HG03039 (cell line): ENCODE measurements around the gene BSG.
"Not testable (repeated sequence)": the region's sequence is repeated elsewhere in the genome, so short reads cannot be mapped to it uniquely, and the experiment has no call there.

Experiments used
- ATAC-seq: cut with Tn5 transposase; IDR thresholded peaks from one replicate; pipeline ENCODE4 v1.9.1; 2021; ENCODE audit warnings: mild to moderate bottlenecking, moderate library complexity; ENCODE audit not compliant: unreplicated experiment

The BSG gene

DNA sequence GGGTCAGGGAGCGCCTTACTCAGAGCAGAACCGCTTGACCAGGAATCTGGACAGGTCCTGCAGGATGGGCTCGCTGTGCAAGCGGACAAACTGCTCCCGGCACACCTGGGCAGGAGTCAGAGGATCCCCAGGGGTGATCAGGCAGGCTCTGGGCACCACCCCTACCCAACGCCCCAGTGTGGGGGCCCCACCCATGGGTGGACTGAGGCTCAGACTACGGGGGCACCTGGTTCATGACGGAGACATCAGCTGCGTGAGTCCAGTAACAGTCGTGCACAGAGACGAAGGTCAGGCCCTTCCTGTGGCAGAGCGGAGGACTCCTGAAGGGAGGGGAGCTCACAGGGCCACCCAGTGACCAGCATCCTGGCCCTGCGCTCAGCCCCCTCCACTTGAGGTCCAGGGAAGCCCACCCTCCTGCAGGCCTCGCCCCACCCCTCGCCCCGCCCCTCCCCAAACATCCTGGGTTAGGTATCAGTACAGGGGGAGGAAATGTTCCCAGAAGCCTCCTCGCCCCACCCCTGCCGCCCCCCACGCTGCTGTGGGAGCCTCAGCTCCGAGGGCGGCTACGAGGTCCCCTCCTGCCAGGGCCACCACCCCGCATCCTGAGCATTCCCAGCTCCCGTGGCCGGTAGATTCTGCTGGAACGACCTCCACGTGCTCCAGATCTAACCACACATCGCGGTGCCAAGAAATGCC is 45.3 kb downstream of the BSG start:
- ATAC-seq, result no peak

DNA sequence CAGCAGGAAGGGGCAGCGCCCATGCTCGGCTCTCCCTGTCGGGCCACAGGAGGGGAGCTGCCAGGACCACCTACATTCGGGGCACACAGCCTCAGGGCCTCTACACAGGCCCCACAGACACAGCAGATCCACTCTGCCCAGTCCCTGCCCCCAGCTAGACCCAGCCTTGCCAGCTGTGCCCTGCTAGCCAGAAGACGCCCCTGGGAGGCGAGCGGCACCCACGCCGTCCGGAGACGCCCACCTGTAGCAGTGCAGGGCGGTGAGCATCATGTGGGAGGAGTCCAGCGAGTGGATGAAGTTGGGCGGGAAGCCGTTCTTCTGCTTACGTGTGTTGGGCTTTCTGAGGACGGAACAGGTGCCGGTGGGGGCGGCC is 45.8 kb downstream of the BSG start:
- no peak for ATAC-seq

DNA sequence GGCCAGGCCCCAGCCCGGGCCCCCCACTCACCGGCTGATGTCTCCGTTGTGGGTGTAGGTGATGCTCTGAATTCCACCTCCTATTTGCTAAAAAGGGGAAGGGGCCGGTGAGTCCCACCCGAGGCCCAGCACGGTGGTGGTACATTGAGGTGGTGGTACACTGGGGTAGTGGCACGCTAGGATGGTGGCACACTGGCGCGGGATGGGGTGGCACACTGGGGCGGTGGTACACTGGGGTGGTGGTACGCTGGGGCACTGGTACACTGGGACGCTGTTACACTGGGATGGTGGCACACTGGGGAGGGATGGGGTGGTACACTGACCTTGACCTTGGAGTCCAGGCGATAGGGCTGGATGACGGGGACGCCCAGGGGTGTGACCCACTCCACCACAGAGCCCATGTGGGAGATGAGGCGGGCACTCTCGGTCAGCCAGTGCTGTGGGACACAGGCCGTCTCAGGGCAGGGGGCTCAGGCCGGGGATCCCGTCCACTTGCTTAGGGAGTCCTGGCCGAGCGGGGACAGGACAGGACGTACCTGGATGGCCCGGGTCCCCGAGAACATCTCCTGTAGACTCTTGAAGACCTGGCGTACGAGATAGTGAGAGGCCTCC is 46.4 kb downstream of the BSG start:
- no peak for ATAC-seq

DNA sequence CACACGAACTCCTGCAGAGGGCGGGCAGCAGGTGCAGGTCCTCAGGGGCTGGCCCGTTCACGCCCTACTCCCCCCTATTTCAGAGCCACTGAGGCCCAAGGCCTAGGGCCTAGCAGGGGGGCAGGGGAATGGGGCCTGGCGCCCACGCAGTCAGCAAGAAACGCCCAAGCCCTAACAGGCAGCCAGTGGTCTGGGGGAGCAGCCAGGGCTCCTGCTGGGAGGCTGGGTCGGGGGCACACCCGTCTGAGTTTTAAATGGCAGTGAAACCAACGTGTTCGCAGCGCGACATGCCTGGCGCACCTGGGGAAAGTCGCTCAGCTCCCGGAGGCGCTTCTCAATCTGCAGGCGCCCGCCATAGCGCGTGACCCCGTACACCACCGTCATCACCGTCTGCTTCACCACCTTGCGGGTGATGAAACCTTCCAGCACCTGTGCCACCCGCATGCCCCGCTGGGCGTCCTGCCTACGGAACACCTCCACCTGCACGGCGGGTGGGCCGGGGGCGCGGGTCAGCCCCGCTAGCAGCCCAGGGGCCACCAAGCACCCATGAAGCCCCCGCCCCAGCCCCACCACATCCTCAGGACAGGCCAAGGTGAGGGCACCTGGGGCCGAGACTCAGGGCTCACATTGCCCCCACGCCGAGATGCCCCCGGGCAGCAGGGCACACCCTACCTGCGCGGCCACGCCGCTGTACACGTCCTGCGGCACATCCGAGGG is 47.0 kb downstream of the BSG start:
- ATAC-seq, result no peak

DNA sequence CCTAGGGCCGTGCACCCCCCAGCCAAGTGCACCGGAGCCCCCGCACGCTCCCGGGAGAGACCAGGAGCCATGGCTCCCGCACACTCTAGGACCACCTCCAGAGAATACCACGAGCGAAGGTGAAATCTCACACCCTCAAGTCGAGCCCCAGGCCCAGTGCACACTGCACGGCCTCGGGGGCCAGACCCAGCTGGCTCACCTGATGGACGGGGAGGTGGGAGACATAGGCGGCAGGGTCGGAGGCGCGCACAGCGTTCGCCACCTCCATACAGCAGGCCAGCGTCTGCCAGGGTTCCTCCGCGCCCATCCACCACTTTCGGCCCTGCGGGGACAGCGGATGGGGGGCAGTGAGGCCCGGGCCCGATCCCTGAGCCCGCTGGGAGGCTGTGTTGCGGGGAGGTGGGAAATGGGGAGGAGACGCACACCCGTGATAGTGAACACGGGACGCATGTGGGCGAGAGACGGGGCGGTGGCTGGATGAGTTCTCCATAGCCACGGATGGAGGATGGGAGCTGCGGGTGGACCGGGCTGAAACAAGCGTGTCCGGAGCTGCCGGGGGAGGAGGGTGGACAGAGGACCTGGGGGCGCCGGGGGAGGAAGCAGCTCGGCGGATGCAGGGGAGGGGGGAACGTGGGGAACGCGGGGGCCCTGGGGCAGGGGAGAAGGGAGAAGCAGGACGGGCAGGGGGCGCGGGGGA is 47.9 kb downstream of the BSG start:
- no peak for ATAC-seq

DNA sequence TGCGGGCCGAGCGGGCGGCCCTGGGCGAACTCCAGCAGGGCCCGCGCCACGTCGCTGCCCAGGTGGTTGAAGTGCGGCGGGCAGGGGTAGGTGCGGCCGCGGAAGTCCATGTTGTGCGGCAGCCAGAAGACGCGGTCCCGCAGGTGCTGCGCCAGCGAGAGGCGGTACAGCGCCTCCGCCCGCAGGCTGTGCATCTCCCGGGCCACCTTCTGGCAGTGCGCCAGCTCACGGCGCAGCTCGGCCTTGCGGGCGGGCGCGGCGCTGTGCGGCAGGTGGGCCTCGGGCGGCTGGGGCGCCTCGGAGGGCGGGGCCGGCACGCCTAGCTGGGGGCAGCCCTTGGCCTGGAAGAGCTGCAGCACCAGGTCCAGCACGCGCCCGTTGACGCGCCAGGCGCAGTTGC is 48.8 kb downstream of the BSG start:
- ATAC-seq, result not testable (repeated sequence)

DNA sequence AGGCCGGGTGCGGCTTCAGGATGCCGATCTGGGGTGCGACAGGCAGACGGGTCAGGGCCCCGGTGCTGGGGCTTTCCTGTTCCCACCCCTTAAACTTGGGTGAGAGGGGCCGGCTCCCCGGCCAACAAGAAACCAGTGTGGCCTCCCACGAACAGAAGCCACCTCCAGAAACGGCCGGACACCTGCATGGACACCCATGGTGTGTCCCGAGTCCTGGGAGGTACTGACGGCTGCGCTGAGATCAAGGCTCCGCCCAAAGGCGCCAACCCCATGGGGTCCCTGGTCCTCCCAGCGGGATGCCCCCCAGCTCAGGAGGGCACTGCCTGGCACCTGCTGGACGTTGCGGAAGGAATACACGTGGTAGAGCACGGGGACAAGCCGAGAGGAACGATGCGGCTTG is 49.4 kb downstream of the BSG start:
- no peak for ATAC-seq

DNA sequence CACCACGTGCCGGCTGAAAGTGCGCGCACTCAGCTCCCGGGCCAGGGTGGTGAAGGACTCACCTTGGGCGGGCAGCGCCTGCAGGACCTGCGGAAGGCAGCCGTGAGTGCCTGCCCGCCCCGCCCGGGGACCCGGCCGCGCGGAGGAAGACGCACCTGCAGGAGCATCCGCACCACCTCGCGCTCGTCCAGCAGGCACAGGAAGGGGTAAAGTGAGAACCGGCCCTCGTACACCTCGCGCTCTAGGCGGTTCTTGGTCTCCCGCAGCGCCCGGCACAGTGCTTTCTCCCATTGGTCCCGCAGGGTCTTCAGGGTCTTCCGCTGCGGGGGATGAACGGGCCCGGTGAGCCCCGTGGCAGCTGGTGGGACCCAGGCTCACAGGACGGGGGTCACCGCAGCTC is 50.3 kb downstream of the BSG start:
- ATAC-seq, result no peak

DNA sequence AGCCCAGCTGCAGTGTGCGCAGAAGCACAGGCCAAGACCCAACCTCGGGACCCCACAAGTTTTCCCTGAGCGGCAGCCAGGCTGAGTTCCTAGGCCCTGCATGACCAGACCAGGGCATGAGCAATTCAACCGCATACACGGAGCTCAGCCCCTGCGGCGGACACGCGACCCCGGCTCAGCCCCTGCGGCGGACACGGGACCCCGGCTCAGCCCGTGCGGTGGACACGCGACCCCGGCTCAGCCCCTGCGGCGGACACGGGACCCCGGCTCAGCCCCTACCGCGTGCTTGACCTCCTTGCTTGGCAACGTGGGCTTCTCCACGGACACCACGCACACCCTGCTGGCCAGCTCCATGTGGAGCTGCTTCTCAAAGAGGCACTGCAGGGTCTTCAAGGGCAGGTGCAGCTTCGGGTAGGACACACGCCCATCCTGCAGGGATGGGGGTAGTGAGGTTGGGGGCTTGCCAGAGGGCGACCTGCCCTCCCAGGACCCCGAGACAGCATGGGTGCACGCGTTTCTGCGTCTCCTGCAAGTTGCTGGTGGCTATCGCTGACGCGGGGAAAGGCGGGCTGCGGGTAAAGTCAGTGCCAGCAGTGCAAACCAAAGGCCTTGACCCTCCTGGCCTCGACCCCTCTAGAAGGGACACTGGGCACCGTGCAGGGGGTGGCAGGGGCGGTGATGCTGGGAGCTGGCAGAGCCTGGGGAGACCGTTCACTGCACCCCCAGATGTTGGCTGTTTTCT is 51.0 kb downstream of the BSG start:
- no peak for ATAC-seq

DNA sequence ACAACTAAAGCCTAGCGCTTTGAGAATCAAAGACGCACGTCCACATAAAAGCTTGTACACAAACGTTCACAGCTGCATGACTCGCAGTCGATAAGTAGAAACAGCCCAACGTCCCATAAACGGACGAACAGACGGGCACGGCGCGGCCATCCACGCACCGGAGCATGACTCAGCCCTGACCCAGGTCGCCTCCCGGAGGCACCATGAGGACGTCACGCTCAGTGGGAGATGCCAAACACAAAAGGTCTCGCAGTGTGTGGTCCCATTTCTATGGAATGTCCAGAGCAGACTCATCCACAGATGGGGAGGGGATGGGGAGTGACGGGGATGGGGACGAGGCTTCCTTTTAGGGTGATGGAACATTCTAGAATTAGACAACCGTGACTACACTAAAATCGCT is 51.6 kb downstream of the BSG start:
- ATAC-seq, result no peak

DNA sequence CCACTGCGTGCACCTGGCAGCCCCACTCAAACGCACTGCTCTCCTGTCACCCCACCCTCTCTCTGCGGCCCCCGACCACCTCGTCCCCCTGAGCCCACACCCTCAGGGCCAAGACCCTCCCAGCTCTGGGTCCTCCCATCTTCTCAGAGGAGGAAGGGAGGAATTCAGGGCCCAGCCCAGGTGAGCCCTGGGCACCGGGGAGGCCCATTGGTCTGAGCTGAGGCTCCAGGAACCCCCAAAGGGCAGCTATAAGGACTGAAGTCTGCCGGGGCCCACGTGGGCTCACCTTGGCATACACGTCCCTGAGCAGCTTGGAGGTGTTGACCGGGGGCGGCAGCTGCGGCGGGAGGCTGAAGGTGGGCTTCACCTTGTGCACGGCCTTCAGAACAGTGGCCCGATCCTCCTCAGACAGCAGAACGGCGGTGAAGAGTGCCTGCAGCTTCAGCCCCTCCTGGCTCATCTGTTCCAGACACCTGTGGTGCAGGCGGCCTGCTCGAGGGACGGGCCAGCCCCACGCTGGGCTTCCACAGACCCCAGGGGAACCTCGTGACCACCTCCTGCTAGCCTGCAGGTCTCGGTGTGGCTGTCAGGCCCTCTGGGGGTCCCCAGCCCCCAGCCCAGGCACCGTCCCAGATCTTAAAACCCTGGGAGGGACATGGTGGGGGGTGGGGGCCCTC is 52.2 kb downstream of the BSG start:
- ATAC-seq, result no peak

DNA sequence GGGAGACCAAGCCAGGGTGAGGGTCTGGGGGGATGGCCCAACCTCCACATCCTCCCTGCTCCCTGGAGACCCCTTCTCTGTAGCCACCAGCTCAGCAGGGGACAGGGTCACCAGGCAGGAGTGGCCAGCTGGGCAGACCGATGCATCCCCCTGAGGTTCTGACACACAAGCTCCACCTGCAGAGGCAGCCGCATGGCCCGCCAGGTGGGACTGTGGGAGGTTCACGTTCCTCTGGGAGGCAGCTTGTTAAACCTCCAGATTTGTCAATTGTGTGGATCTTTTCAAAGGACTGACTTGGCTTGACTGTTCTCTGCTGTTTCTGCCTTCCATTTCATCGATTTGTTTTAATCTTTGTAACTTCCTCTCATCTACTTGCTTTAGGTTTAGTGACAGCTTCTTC is 52.9 kb downstream of the BSG start:
- ATAC-seq, result no peak

DNA sequence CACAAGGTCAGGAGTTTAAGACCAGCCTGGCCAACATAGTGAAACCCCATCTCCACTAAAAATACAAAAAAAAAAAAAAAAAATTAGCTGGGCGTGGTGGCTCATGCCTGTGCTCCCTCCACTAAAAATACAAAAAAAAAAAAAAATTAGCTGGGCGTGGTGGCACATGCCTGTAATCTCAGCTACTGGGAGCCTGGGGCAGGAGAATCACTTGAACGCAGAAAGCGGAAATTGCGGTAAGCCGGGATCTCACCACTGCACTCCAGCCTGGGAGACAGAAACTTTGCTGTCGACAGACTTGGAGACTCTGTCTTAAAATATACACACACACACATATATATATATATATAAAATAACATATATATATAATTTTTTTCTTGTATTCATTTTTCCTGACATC is 54.2 kb downstream of the BSG start:
- not testable (repeated sequence) for ATAC-seq

DNA sequence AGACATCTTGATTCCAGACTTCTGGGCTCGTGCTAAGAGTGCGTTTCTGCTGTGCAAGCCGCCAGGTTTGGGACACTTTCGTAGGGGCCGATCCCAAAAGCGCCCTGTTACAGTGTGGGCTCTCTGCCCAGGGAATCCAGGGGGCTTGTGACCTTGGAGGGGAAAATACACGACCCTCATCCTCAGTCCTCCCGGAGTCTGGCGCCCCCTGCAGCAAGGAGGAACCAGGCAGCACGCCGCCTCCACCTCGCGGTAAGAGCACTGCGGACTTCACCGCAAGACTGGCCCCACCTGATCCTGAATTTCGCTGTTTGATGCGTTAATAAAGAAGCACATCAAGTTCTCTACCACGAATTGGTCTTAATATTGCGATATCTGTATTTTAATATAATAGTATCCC is 55.8 kb downstream of the BSG start:
- ATAC-seq, result no peak

DNA sequence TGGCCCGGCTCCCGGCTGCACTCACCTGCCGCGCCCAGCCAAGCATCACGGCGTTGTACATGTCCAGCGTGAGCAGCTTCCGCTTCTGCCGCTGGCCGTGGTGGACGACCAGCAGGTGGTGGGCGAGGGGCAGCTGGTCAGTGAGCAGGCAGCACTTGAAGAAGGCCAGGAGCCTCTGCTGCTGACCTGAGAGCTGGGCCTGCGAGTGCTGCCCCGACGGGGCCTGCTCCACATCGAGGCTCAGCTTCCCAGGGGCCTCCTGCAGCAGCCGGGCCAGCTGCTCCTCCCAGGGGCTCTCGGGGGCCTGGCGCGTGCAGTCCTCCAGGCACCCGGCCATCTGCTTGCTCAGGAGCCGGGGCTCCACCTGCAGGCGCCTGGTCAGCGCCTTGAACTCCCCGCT is 57.1 kb downstream of the BSG start:
- not testable (repeated sequence) for ATAC-seq

DNA sequence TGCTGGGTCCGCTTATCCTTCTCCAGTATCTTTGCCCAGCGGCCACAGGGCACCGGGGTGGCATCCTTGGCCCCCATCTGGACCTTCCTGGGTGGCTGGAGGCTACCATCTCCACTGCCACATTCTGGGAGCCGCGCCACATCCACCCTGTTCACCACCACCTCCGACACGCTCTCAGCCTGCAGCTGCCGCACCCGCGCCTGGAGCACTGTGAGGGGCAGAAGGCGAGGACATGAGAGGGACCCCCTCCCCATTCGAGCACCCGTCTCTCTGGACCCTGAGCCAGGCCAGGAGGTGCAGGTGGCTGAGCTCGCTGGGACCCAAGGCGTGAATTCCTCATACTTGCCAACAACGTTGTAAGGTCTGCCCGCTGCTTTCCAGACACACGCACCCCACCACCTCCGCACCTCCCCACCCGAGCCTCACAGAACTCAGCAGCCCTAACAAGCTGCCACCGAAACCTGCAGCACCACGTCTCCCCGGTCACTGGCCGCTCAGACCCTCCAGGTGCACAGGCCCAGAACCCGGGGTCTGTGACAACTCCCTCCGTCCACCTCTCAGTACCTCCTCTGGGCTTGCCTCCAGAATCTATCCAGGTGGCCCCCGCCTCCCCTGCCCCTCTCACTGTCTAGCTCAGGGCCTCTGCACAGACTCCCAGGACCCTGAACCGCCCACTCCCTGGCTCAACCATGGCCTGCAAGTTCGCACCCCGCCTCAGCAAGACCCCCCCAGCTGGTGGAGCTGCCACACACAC is 57.7 kb downstream of the BSG start:
- no peak for ATAC-seq

DNA sequence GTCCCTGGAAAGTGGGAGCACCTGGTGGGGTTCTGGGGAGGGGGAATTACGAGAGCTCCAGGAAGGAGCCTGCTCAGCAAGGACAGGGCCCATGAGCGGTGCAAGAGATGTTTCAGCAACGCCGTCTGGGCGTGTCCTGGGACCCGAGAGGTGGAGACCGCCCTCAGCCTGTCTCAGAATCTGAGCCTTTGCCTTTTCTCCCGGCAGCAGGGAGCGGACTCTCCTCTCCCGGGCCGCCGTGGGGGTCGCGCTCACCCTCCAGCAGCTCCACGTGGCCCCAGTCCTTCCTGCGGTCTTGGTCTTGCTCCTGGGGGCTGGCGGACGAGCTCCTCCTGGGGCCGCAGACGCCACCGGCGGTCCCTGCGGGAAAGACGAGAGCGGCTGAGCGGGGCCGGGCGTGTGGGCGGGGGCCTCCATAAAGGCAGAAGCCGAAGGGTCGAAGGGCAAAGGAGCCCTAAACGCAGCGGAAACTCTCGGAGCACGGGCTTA is 60.2 kb downstream of the BSG start:
- peak; percentile 13 for ATAC-seq
